Measurements from ENCODE around the gene ZNF300. TPM values are rescaled to one million over a fixed set of nuclear protein-coding genes. Genes with fewer than 3 reads are reported as not detected.
A peak's percentile ranks its signal among the peaks of the same experiment; 100 is the strongest.

The ZNF300 gene
- 14.0 TPM for polyA plus RNA-seq (2013, experiment 1 of 2)
- polyA plus RNA-seq (2013, experiment 2 of 2): 13.7 TPM

- H3K23ac ChIP-seq (ENCODE audit: low read length): no peak within 1 kb of the TSS
- H3K27me3 ChIP-seq (ENCODE audit: insufficient read depth, low read length, poor library complexity): no peaks in the 10 kb centered on the region
- H3K79me2 ChIP-seq (ENCODE audit: control insufficient read depth, insufficient read depth, low read length): no peaks in the 10 kb centered on the region
- H4K8ac ChIP-seq (ENCODE audit: low read depth, low read length): peak within 1 kb of the TSS; percentile 94
- peak within 1 kb of the TSS; percentile 61 for H3K4me2 ChIP-seq (ENCODE audit: low read length)
- 100% methylated on average over 1 of the region's 36 CpGs for WGBS (ENCODE audit: extremely low coverage, insufficient coverage, low lambda C conversion rate)
- H3K4me1 ChIP-seq (ENCODE audit: control insufficient read depth, low read depth, low read length): no peaks in the 10 kb centered on the region
- no peak within 1 kb of the TSS for H2BK120ac ChIP-seq (ENCODE audit: low read depth, low read length)
- no peak within 1 kb of the TSS for H2BK5ac ChIP-seq (ENCODE audit: low read length)
- peak within 1 kb of the TSS; percentile 29 for H3K4me3 ChIP-seq (ENCODE audit: low read length)
- peak within 1 kb of the TSS; percentile 84 for H3K56ac ChIP-seq (ENCODE audit: low read length)
- no peaks in the 10 kb centered on the region for H3K79me1 ChIP-seq (ENCODE audit: low read length)
- H3K4ac ChIP-seq (ENCODE audit: low read depth, low read length): peak within 1 kb of the TSS; percentile 24
- no peak within 1 kb of the TSS for H2AK5ac ChIP-seq (ENCODE audit: low read length)
- H3K9ac ChIP-seq (ENCODE audit: low read length): peak within 1 kb of the TSS; percentile 61
- peak; percentile 97 for DNase-seq
- H3K36me3 ChIP-seq (ENCODE audit: control insufficient read depth, insufficient read depth, low read length): no peaks in the 10 kb centered on the region
- H2BK15ac ChIP-seq (replicated peaks; ENCODE audit: low read depth): no peak within 1 kb of the TSS
- H4K5ac ChIP-seq (ENCODE audit: low read length): peak within 1 kb of the TSS; percentile 97
- no peak within 1 kb of the TSS for H3K27ac ChIP-seq (ENCODE audit: low read depth, low read length)
- H3K18ac ChIP-seq (ENCODE audit: low read length): no peak within 1 kb of the TSS
Measured at GRCh38 chr5:150904479-150905311, at the start of gene ZNF300. TSS of gene ZNF300 (minus strand) at chr5:150904980. CDS start at chr5:150903155, 1,825 bp downstream.

- no peak overlapping the region for H3K27ac ChIP-seq (ENCODE audit: low read depth, low read length)
- no peak overlapping the region for H3K4me3 ChIP-seq (ENCODE audit: low read length)
- H4K8ac ChIP-seq (ENCODE audit: low read depth, low read length): no peak overlapping the region
- no peaks in the 10 kb centered on the region for H3K4me1 ChIP-seq (ENCODE audit: control insufficient read depth, low read depth, low read length)
- no CpG with 5 or more reads among the region's 2 CpGs for WGBS (ENCODE audit: extremely low coverage, insufficient coverage, low lambda C conversion rate)
- H2BK120ac ChIP-seq (ENCODE audit: low read depth, low read length): no peak overlapping the region
- no peak overlapping the region for H3K18ac ChIP-seq (ENCODE audit: low read length)
- H3K36me3 ChIP-seq (ENCODE audit: control insufficient read depth, insufficient read depth, low read length): no peaks in the 10 kb centered on the region
- H3K9ac ChIP-seq (ENCODE audit: low read length): no peak overlapping the region
- no peak overlapping the region for H2AK5ac ChIP-seq (ENCODE audit: low read length)
- no peaks in the 10 kb centered on the region for H3K79me1 ChIP-seq (ENCODE audit: low read length)
- H2BK5ac ChIP-seq (ENCODE audit: low read length): no peak overlapping the region
- no peak overlapping the region for H2BK15ac ChIP-seq (replicated peaks; ENCODE audit: low read depth)
- no peak overlapping the region for H3K4ac ChIP-seq (ENCODE audit: low read depth, low read length)
- no peak overlapping the region for H3K23ac ChIP-seq (ENCODE audit: low read length)
- H3K56ac ChIP-seq (ENCODE audit: low read length): no peak overlapping the region
- H3K27me3 ChIP-seq (ENCODE audit: insufficient read depth, low read length, poor library complexity): no peaks in the 10 kb centered on the region
- H3K79me2 ChIP-seq (ENCODE audit: control insufficient read depth, insufficient read depth, low read length): no peaks in the 10 kb centered on the region
- H3K4me2 ChIP-seq (ENCODE audit: low read length): no peak overlapping the region
- no peak for DNase-seq
- H4K5ac ChIP-seq (ENCODE audit: low read length): no peak overlapping the region
Measured at GRCh38 chr5:150948539-150948938, 43.8 kb upstream of the ZNF300 start.

- H2AK5ac ChIP-seq (ENCODE audit: low read length): no peak overlapping the region
- no peak overlapping the region for H2BK5ac ChIP-seq (ENCODE audit: low read length)
- no peak overlapping the region for H4K8ac ChIP-seq (ENCODE audit: low read depth, low read length)
- no peak overlapping the region for H3K18ac ChIP-seq (ENCODE audit: low read length)
- no peaks in the 10 kb centered on the region for H3K27me3 ChIP-seq (ENCODE audit: insufficient read depth, low read length, poor library complexity)
- H3K9ac ChIP-seq (ENCODE audit: low read length): no peak overlapping the region
- no peaks in the 10 kb centered on the region for H3K36me3 ChIP-seq (ENCODE audit: control insufficient read depth, insufficient read depth, low read length)
- DNase-seq: no peak
- H2BK120ac ChIP-seq (ENCODE audit: low read depth, low read length): no peak overlapping the region
- H3K27ac ChIP-seq (ENCODE audit: low read depth, low read length): no peak overlapping the region
- WGBS (ENCODE audit: extremely low coverage, insufficient coverage, low lambda C conversion rate): no CpG with 5 or more reads among the region's 34 CpGs
- H3K23ac ChIP-seq (ENCODE audit: low read length): no peak overlapping the region
- H3K4ac ChIP-seq (ENCODE audit: low read depth, low read length): no peak overlapping the region
- H3K4me1 ChIP-seq (ENCODE audit: control insufficient read depth, low read depth, low read length): no peaks in the 10 kb centered on the region
- no peaks in the 10 kb centered on the region for H3K79me2 ChIP-seq (ENCODE audit: control insufficient read depth, insufficient read depth, low read length)
- no peak overlapping the region for H2BK15ac ChIP-seq (replicated peaks; ENCODE audit: low read depth)
- H4K5ac ChIP-seq (ENCODE audit: low read length): no peak overlapping the region
- H3K79me1 ChIP-seq (ENCODE audit: low read length): no peaks in the 10 kb centered on the region
- H3K56ac ChIP-seq (ENCODE audit: low read length): no peak overlapping the region
- no peak overlapping the region for H3K4me2 ChIP-seq (ENCODE audit: low read length)
- H3K4me3 ChIP-seq (ENCODE audit: low read length): no peak overlapping the region
Measured at GRCh38 chr5:150946351-150946905, 41.6 kb upstream of the ZNF300 start.

- no peak overlapping the region for H4K5ac ChIP-seq (ENCODE audit: low read length)
- H3K4me2 ChIP-seq (ENCODE audit: low read length): no peak overlapping the region
Measured at GRCh38 chr5:150945947-150946346, 41.2 kb upstream of the ZNF300 start.

GRCh38 chr5:150945486-150945885, 40.7 kb upstream of the ZNF300 start:
- no peaks in the 10 kb centered on the region for H3K79me1 ChIP-seq (ENCODE audit: low read length)
- WGBS (ENCODE audit: extremely low coverage, insufficient coverage, low lambda C conversion rate): no CpG with 5 or more reads among the region's 1 CpG
- H2BK120ac ChIP-seq (ENCODE audit: low read depth, low read length): no peak overlapping the region
- H3K27me3 ChIP-seq (ENCODE audit: insufficient read depth, low read length, poor library complexity): no peaks in the 10 kb centered on the region
- H3K9ac ChIP-seq (ENCODE audit: low read length): no peak overlapping the region
- no peak overlapping the region for H3K56ac ChIP-seq (ENCODE audit: low read length)
- H3K79me2 ChIP-seq (ENCODE audit: control insufficient read depth, insufficient read depth, low read length): no peaks in the 10 kb centered on the region
- H3K4me3 ChIP-seq (ENCODE audit: low read length): no peak overlapping the region
- no peak overlapping the region for H3K23ac ChIP-seq (ENCODE audit: low read length)
- H3K27ac ChIP-seq (ENCODE audit: low read depth, low read length): no peak overlapping the region
- no peak overlapping the region for H2AK5ac ChIP-seq (ENCODE audit: low read length)
- no peaks in the 10 kb centered on the region for H3K4me1 ChIP-seq (ENCODE audit: control insufficient read depth, low read depth, low read length)
- no peak overlapping the region for H4K8ac ChIP-seq (ENCODE audit: low read depth, low read length)
- no peak overlapping the region for H3K4ac ChIP-seq (ENCODE audit: low read depth, low read length)
- no peaks in the 10 kb centered on the region for H3K36me3 ChIP-seq (ENCODE audit: control insufficient read depth, insufficient read depth, low read length)
- no peak overlapping the region for H3K18ac ChIP-seq (ENCODE audit: low read length)
- no peak overlapping the region for H4K5ac ChIP-seq (ENCODE audit: low read length)
- no peak overlapping the region for H2BK15ac ChIP-seq (replicated peaks; ENCODE audit: low read depth)
- H2BK5ac ChIP-seq (ENCODE audit: low read length): no peak overlapping the region
- no peak for DNase-seq
- no peak overlapping the region for H3K4me2 ChIP-seq (ENCODE audit: low read length)

More at GRCh38 chr5:150945947-150946346, 41.2 kb upstream of the ZNF300 start:
- no peak overlapping the region for H3K4ac ChIP-seq (ENCODE audit: low read depth, low read length)
- no peaks in the 10 kb centered on the region for H3K27me3 ChIP-seq (ENCODE audit: insufficient read depth, low read length, poor library complexity)
- no peaks in the 10 kb centered on the region for H3K79me1 ChIP-seq (ENCODE audit: low read length)
- H3K4me1 ChIP-seq (ENCODE audit: control insufficient read depth, low read depth, low read length): no peaks in the 10 kb centered on the region
- no peak overlapping the region for H2AK5ac ChIP-seq (ENCODE audit: low read length)
- H2BK5ac ChIP-seq (ENCODE audit: low read length): no peak overlapping the region
- H3K23ac ChIP-seq (ENCODE audit: low read length): no peak overlapping the region
- DNase-seq: no peak
- H3K27ac ChIP-seq (ENCODE audit: low read depth, low read length): no peak overlapping the region
- WGBS (ENCODE audit: extremely low coverage, insufficient coverage, low lambda C conversion rate): no CpG with 5 or more reads among the region's 5 CpGs
- no peak overlapping the region for H2BK120ac ChIP-seq (ENCODE audit: low read depth, low read length)
- H2BK15ac ChIP-seq (replicated peaks; ENCODE audit: low read depth): no peak overlapping the region
- no peaks in the 10 kb centered on the region for H3K79me2 ChIP-seq (ENCODE audit: control insufficient read depth, insufficient read depth, low read length)
- H3K36me3 ChIP-seq (ENCODE audit: control insufficient read depth, insufficient read depth, low read length): no peaks in the 10 kb centered on the region
- no peak overlapping the region for H4K8ac ChIP-seq (ENCODE audit: low read depth, low read length)
- H3K18ac ChIP-seq (ENCODE audit: low read length): no peak overlapping the region
- no peak overlapping the region for H3K9ac ChIP-seq (ENCODE audit: low read length)
- no peak overlapping the region for H3K56ac ChIP-seq (ENCODE audit: low read length)
- H3K4me3 ChIP-seq (ENCODE audit: low read length): no peak overlapping the region

Data from mesendoderm (in vitro differentiated cells).